ENCODE data around the gene OTOP3.
A peak's percentile ranks its signal among the peaks of the same experiment; 100 is the strongest.

The OTOP3 gene

GRCh38 chr17:74924250-74924948 lies 11.3 kb upstream of the OTOP3 start, which contains the start of gene OTOP2:
TSS of gene OTOP2 (plus strand) at chr17:74924273. CDS start at chr17:74924633, 360 bp downstream.
- DNase-seq (no peak), ATAC-seq (peak; percentile 10)
- Mint-ChIP-seq H3K9me3 (no peaks in the 10 kb centered on the region), H3K27ac (no peak within 1 kb of the TSS), H3K4me3 (peak within 1 kb of the TSS; percentile 39 to 64), H3K27me3 (peaks cover 94% of the 10 kb centered on the region), H3K4me1 (peaks cover 27% of the 10 kb centered on the region)

- no peak for ATAC-seq
- DNase-seq, result no peak
- Mint-ChIP-seq H3K27ac (no peak overlapping the region), H3K4me1 (peaks cover 27% of the 10 kb centered on the region), H3K4me3 (no peak overlapping the region), H3K27me3 (peaks cover 98% of the 10 kb centered on the region), H3K9me3 (no peaks in the 10 kb centered on the region)
These were observed 10.5 kb upstream of the OTOP3 start for GRCh38 chr17:74925242-74925641.

DNA sequence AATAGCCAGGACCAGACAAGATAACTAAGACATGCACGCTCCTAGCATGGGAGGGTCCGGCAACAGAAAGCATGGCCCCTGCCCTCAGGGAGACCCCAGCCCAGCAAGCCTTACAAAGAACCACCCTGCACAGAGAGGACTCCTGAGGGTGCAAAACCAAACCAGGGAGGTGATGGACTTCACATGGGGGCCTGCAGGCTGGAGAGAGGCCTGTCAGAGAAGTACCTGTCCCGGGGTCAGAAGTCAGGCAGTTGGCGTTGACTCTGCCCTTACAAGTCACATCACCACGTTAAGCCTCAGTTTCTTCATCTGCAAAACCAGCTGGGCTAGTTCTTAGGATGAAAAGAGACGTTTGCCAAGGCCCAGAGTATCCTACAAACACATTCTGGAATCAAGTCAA lies 6.9 kb upstream of the OTOP3 start:
- peak overlapping the region in 1 of 2 donors; percentile 1 for H3K27ac Mint-ChIP-seq
- no peaks in the 10 kb centered on the region for H3K9me3 Mint-ChIP-seq
- H3K4me3 Mint-ChIP-seq, result no peak overlapping the region
- ATAC-seq (no peak), DNase-seq (no peak)
- peaks cover 19% of the 10 kb centered on the region for H3K4me1 Mint-ChIP-seq
- peaks cover 98% of the 10 kb centered on the region for H3K27me3 Mint-ChIP-seq

DNA sequence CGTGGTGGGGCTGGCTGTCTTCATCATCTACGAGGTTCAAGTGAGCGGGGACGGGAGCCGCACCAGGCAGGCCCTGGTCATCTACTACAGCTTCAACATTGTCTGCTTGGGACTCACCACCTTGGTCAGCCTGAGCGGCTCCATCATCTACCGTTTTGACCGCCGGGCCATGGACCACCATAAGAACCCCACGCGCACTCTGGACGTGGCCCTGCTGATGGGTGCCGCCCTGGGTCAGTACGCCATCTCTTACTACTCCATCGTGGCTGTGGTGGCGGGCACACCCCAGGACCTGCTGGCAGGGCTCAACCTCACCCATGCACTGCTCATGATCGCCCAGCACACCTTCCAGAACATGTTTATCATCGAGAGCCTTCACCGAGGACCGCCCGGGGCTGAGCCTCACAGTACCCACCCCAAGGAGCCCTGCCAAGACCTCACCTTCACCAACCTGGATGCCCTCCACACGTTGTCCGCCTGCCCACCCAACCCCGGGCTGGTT lies 5.1 kb upstream of the OTOP3 start:
- ATAC-seq (no peak), DNase-seq (no peak)
- no peak overlapping the region for H3K4me3 Mint-ChIP-seq
- H3K27ac Mint-ChIP-seq, result no peak overlapping the region
- no peaks in the 10 kb centered on the region for H3K9me3 Mint-ChIP-seq
- peaks cover 6% of the 10 kb centered on the region for H3K4me1 Mint-ChIP-seq
- peaks cover 96% of the 10 kb centered on the region for H3K27me3 Mint-ChIP-seq

- H3K27me3 Mint-ChIP-seq, result peaks cover 90% of the 10 kb centered on the region
These were observed 650 bp upstream of the OTOP3 start for GRCh38 chr17:74935048-74935447.

DNA sequence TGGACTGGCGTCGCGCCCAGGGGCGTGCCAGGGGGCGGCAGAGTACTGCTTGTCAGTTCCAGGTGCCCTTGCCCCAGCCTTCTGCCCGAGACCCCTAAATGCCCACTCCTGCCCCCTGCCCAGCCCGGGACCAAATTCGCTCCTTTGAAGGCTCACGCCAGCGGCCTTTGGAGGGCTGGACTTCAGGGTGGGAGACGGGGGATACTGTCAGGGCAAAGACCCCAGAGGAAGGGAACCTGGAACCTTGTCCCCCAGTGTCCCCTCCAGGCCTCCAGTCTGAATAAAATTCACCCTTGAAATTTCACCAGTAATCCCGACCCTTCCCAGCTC lies 737 bp downstream of the OTOP3 start:
- Mint-ChIP-seq H3K27me3 (peaks cover 77% of the 10 kb centered on the region), H3K9me3 (no peaks in the 10 kb centered on the region), H3K4me1 (peaks cover 1% of the 10 kb centered on the region), H3K4me3 (no peak overlapping the region), H3K27ac (no peak overlapping the region)
- DNase-seq (no peak), ATAC-seq (no peak)

More at GRCh38 chr17:74935048-74935447, 650 bp upstream of the OTOP3 start:
- no peak overlapping the region for H3K4me3 Mint-ChIP-seq
- no peaks in the 10 kb centered on the region for H3K9me3 Mint-ChIP-seq
- H3K4me1 Mint-ChIP-seq, result peaks cover 6% of the 10 kb centered on the region
- DNase-seq (no peak), ATAC-seq (no peak)
- no peak overlapping the region for H3K27ac Mint-ChIP-seq

- no peak for ATAC-seq
- no peak for DNase-seq
- peak overlapping the region in 1 of 2 donors; percentile 37 for H3K27ac Mint-ChIP-seq
- H3K4me1 Mint-ChIP-seq, result no peaks in the 10 kb centered on the region
- no peak overlapping the region for H3K4me3 Mint-ChIP-seq
- no peaks in the 10 kb centered on the region for H3K9me3 Mint-ChIP-seq
- peaks cover 77% of the 10 kb centered on the region for H3K27me3 Mint-ChIP-seq
These were observed 1.7 kb downstream of the OTOP3 start for GRCh38 chr17:74937064-74938051.

GRCh38 chr17:74938194-74938950 lies 2.7 kb downstream of the OTOP3 start:
- peaks cover 72% of the 10 kb centered on the region for H3K27me3 Mint-ChIP-seq
- ATAC-seq (no peak), DNase-seq (no peak)
- no peaks in the 10 kb centered on the region for H3K9me3 Mint-ChIP-seq
- H3K4me1 Mint-ChIP-seq, result no peaks in the 10 kb centered on the region
- no peak overlapping the region for H3K27ac Mint-ChIP-seq
- no peak overlapping the region for H3K4me3 Mint-ChIP-seq

- no peak for ATAC-seq
- H3K27ac Mint-ChIP-seq, result no peak overlapping the region
- no peak for DNase-seq
- H3K4me3 Mint-ChIP-seq, result no peak overlapping the region
- peaks cover 72% of the 10 kb centered on the region for H3K27me3 Mint-ChIP-seq
- H3K9me3 Mint-ChIP-seq, result no peaks in the 10 kb centered on the region
- no peaks in the 10 kb centered on the region for H3K4me1 Mint-ChIP-seq
These were observed 3.8 kb downstream of the OTOP3 start for GRCh38 chr17:74939534-74939933.

DNA sequence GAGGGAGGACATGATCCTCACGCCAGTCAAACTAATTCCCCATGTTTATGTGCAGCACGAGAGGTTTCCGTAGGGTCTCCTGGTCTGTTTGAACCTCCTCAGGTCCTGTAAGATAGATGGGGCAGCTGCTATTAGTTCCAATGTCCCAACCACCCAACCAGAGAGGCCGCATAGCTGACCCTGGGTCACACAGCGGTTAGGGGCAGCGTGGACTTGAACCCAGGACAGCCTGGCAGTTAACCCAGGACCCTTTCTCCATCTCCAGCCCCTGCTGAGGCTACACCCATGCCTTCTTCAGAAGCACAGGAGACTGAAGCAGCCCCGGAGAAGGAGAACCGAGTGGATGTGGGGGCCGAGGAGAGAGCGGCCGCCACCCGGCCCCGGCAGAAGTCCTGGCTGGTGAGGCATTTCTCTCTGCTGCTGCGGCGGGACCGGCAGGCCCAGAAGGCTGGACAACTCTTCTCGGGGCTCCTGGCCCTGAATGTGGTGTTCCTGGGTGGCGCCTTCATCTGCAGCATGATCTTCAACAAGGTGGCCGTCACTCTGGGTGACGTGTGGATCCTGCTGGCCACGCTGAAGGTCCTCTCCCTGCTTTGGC lies 5.5 kb downstream of the OTOP3 start:
- ATAC-seq (no peak), DNase-seq (no peak)
- peaks cover 64% of the 10 kb centered on the region for H3K27me3 Mint-ChIP-seq
- H3K9me3 Mint-ChIP-seq, result no peaks in the 10 kb centered on the region
- H3K27ac Mint-ChIP-seq, result no peak overlapping the region
- no peaks in the 10 kb centered on the region for H3K4me1 Mint-ChIP-seq
- no peak overlapping the region for H3K4me3 Mint-ChIP-seq

GRCh38 chr17:74943808-74944522 lies 8.3 kb downstream of the OTOP3 start:
- no peaks in the 10 kb centered on the region for H3K4me1 Mint-ChIP-seq
- H3K27ac Mint-ChIP-seq, result no peak overlapping the region
- ATAC-seq (no peak), DNase-seq (no peak)
- H3K27me3 Mint-ChIP-seq, result peaks cover 37% of the 10 kb centered on the region
- H3K4me3 Mint-ChIP-seq, result no peak overlapping the region
- no peaks in the 10 kb centered on the region for H3K9me3 Mint-ChIP-seq

DNA sequence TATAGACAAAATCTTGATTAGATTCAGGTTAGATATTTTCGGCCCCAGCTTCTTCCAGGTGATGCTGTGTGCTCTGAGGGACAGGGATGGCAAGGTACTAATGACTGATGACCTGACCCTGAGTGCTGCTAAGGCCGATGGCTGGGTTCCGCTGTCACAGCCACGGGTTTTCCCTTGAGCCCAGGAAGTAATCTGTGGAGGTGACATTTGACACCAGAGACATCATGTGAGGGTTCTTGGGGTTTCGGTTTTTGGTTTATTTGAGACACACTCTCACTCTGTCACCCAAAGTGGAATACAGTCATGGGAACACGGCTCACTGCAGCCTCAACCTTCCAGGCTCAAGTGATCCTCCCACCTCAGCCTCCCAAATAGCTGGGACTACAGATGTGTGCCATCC lies 9.8 kb downstream of the OTOP3 start:
- H3K4me3 Mint-ChIP-seq, result no peak overlapping the region
- H3K4me1 Mint-ChIP-seq, result no peaks in the 10 kb centered on the region
- DNase-seq (no peak), ATAC-seq (no peak)
- H3K9me3 Mint-ChIP-seq, result no peaks in the 10 kb centered on the region
- no peak overlapping the region for H3K27ac Mint-ChIP-seq
- peaks cover 31% of the 10 kb centered on the region for H3K27me3 Mint-ChIP-seq

- Mint-ChIP-seq H3K27ac (no peak overlapping the region), H3K4me3 (no peak overlapping the region), H3K27me3 (peaks cover 28% of the 10 kb centered on the region), H3K9me3 (no peaks in the 10 kb centered on the region), H3K4me1 (no peaks in the 10 kb centered on the region)
- DNase-seq (no peak), ATAC-seq (no peak)
These were observed 10.9 kb downstream of the OTOP3 start for GRCh38 chr17:74946641-74947040.

DNA sequence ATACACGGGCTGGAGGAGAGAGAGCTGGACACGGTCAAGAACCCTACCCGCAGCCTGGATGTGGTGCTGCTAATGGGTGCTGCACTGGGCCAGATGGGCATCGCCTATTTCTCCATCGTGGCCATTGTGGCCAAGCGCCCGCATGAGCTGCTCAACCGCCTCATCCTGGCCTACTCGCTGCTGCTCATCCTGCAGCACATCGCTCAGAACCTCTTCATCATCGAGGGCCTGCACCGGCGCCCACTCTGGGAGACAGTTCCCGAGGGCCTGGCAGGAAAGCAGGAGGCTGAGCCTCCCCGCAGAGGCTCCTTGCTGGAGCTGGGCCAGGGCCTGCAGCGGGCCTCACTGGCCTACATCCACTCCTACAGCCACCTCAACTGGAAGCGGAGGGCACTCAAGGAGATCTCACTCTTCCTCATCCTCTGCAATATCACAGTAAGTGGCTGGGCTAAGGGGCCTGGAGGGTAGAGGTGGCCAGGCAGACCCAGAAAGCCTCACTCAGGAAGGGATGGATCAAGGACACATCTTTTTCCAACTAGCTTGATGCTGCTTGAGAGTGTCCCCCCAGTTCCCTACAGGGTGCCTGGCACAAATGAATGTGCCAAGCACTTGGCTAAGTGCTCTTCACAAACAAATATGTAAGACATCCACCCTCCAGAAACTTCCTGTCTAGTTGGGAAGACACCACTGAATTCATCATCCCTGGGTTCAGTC lies 11.5 kb downstream of the OTOP3 start:
- no peaks in the 10 kb centered on the region for H3K4me1 Mint-ChIP-seq
- no peak for ATAC-seq
- no peak for DNase-seq
- peaks cover 23% of the 10 kb centered on the region for H3K27me3 Mint-ChIP-seq
- H3K9me3 Mint-ChIP-seq, result no peaks in the 10 kb centered on the region
- no peak overlapping the region for H3K4me3 Mint-ChIP-seq
- H3K27ac Mint-ChIP-seq, result peak overlapping the region in 1 of 2 donors; percentile 14
